Activated CD4-positive, alpha-beta T cell treated with anti-CD3 and anti-CD28 coated beads, Interleukin-2, amount 50 U/mL, for 1 hour (primary cell): ENCODE results near the gene ALOX12B.
"Not testable (repeated sequence)": the region's sequence is repeated elsewhere in the genome, so short reads cannot be mapped to it uniquely, and the experiment has no call there.

Experiments
- DNase-seq: peaks from one replicate; pipeline ENCODE4 v3.0.0-alpha.2; 2020

ALOX12B gene

GRCh38 chr17:8081876-8082275 is 5.6 kb downstream of the ALOX12B start:
- DNase-seq = no peak

- no peak for DNase-seq
Measured at GRCh38 chr17:8080799-8081219, 6.7 kb downstream of the ALOX12B start.

GRCh38 chr17:8080208-8080798 is 7.2 kb downstream of the ALOX12B start:
- DNase-seq = no peak

GRCh38 chr17:8079291-8080207 is 8.0 kb downstream of the ALOX12B start:
- peak; percentile 76 for DNase-seq

- DNase-seq = not testable (repeated sequence)
Measured at GRCh38 chr17:8077939-8078338, 9.6 kb downstream of the ALOX12B start.

GRCh38 chr17:8076502-8077266 is 10.8 kb downstream of the ALOX12B start:
- no peak for DNase-seq

- DNase-seq = no peak
Measured at GRCh38 chr17:8075574-8076342, 11.8 kb downstream of the ALOX12B start.

- DNase-seq = no peak
Measured at GRCh38 chr17:8075081-8075480, 12.4 kb downstream of the ALOX12B start.

- no peak for DNase-seq
Measured at GRCh38 chr17:8074554-8074953, 13.0 kb downstream of the ALOX12B start.

- DNase-seq = peak; percentile 88
Measured at GRCh38 chr17:8073627-8074484, 13.7 kb downstream of the ALOX12B start.

- peak; percentile 40 for DNase-seq
Measured at GRCh38 chr17:8072729-8073461, 14.6 kb downstream of the ALOX12B start.

- no peak for DNase-seq
Measured at GRCh38 chr17:8072341-8072728, 15.2 kb downstream of the ALOX12B start.

- no peak for DNase-seq
Measured at GRCh38 chr17:8071496-8071895, 16.0 kb downstream of the ALOX12B start.

GRCh38 chr17:8069587-8069860 is 18.0 kb downstream of the ALOX12B start:
- DNase-seq = no peak

GRCh38 chr17:8068736-8069586 is 18.6 kb downstream of the ALOX12B start:
- DNase-seq = no peak

GRCh38 chr17:8067806-8068205 is 19.7 kb downstream of the ALOX12B start:
- DNase-seq = no peak

- no peak for DNase-seq
Measured at GRCh38 chr17:8066841-8067775, 20.4 kb downstream of the ALOX12B start.

GRCh38 chr17:8064561-8065019 is 22.9 kb downstream of the ALOX12B start:
- DNase-seq = no peak
